GM12873 (cell line): ENCODE measurements around the gene ASCC1.

ENCODE experiments used
- TF ChIP-seq, protein P1 (sequence below): IDR thresholded peaks from 2 replicates; pipeline ENCODE4 v1.5.1; 2012; ENCODE audit warnings: low read depth, mild to moderate bottlenecking, moderate library complexity, low read length, control low read depth; ENCODE audit not compliant: insufficient read depth; ENCODE audit errors: missing control alignments

ASCC1 gene

DNA sequence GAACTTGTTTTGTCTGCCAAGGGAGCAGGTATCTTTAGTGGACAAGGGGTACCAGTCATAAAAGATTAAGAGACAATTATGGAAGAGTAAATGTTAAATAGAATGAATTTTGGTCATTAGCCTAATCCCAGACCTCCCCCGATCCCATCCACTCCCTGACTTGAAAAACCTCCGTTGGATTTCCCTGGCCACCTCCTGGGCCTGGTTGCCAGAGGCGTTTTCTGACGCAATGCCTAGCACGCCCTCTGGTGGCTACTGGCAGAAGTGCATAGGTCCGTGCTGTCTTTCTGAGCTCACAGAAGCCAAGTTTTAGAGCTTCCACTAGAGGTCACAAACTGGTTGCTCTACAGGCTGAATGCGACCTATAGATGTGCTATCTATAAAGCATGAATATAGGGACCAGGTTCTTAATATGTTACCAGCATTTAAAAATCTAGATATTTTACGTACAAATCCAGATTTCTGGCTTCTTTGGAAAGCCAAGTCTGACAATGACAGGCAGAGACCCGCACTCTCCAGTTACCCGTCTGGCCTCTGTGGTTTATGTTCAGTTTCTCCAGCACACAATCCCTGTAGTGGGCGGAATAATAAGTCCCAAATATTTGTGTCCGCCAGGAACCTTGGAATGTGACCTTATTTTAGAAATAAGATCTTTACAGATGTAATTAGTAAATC, 167.5 kb downstream of the ASCC1 start:
- TF ChIP-seq, protein P1, sequence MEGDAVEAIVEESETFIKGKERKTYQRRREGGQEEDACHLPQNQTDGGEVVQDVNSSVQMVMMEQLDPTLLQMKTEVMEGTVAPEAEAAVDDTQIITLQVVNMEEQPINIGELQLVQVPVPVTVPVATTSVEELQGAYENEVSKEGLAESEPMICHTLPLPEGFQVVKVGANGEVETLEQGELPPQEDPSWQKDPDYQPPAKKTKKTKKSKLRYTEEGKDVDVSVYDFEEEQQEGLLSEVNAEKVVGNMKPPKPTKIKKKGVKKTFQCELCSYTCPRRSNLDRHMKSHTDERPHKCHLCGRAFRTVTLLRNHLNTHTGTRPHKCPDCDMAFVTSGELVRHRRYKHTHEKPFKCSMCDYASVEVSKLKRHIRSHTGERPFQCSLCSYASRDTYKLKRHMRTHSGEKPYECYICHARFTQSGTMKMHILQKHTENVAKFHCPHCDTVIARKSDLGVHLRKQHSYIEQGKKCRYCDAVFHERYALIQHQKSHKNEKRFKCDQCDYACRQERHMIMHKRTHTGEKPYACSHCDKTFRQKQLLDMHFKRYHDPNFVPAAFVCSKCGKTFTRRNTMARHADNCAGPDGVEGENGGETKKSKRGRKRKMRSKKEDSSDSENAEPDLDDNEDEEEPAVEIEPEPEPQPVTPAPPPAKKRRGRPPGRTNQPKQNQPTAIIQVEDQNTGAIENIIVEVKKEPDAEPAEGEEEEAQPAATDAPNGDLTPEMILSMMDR, result peak; percentile 100
